Naive B cell (primary cell): ENCODE results near the gene TNNT3. TPM values are rescaled to one million over a fixed set of nuclear protein-coding genes. Genes with fewer than 3 reads are reported as not detected.

Experiments
- ATAC-seq, 2 donors: fragments of 150-1000 bp; cut with Tn5 transposase; 2 replicates each; pipeline ENCODE4 v1.10.0; 2021; ENCODE audit warnings: low read depth in 2 of 2, mild to moderate bottlenecking in 2 of 2, moderate library complexity in 2 of 2
- DNase-seq: peaks from one replicate; pipeline ENCODE4 v3.0.0; 2022
- H3K27ac Mint-ChIP-seq, 6 donors: one replicate each; pipeline ENCODE4 v1.8.0; 2020 to 2022; ENCODE audit warnings: mild to moderate bottlenecking in 6 of 6, mixed read lengths in 6 of 6, moderate library complexity in 5 of 6, inconsistent platforms in 2 of 6
- H3K27me3 Mint-ChIP-seq, 3 donors: one replicate each; pipeline ENCODE4 v1.8.0; 2021 to 2022; ENCODE audit warnings: mixed read lengths in 3 of 3, mild to moderate bottlenecking in 1 of 3
- H3K36me3 Mint-ChIP-seq, 2 donors: one replicate each; pipeline ENCODE4 v1.8.0; 2020 to 2022; ENCODE audit warnings: mixed read lengths in 2 of 2, inconsistent platforms in 1 of 2, mild to moderate bottlenecking in 1 of 2
- H3K4me1 Mint-ChIP-seq, 3 donors: one replicate each; pipeline ENCODE4 v1.8.0; 2020 to 2022; ENCODE audit warnings: mixed read lengths in 3 of 3, inconsistent platforms in 1 of 3, mild to moderate bottlenecking in 1 of 3, moderate library complexity in 1 of 3
- H3K4me3 Mint-ChIP-seq, 8 donors: one replicate each; pipeline ENCODE4 v1.8.0; 2020 to 2022; ENCODE audit warnings: mild to moderate bottlenecking in 8 of 8, mixed read lengths in 8 of 8, moderate library complexity in 8 of 8, inconsistent platforms in 2 of 8
- H3K9me3 Mint-ChIP-seq, 7 donors: one replicate each; pipeline ENCODE4 v1.8.0; 2020 to 2022; ENCODE audit warnings: mixed read lengths in 7 of 7, mild to moderate bottlenecking in 5 of 7, inconsistent platforms in 2 of 7, moderate library complexity in 1 of 7
- polyA plus RNA-seq, 6 donors: library from polyadenylated mRNA; unstranded; fragments of 300-500 nt; fragmentation: Illumina TruSeq; gene quantifications; one replicate each; pipeline ENCODE4 v1.2.3, GENCODE V29; 2021; ENCODE audit warnings: low read depth in 6 of 6

The TNNT3 gene
- polyA plus RNA-seq, 6 donors from 2014 or later, result 0.43 to 0.92 TPM; not detected in 4

DNA sequence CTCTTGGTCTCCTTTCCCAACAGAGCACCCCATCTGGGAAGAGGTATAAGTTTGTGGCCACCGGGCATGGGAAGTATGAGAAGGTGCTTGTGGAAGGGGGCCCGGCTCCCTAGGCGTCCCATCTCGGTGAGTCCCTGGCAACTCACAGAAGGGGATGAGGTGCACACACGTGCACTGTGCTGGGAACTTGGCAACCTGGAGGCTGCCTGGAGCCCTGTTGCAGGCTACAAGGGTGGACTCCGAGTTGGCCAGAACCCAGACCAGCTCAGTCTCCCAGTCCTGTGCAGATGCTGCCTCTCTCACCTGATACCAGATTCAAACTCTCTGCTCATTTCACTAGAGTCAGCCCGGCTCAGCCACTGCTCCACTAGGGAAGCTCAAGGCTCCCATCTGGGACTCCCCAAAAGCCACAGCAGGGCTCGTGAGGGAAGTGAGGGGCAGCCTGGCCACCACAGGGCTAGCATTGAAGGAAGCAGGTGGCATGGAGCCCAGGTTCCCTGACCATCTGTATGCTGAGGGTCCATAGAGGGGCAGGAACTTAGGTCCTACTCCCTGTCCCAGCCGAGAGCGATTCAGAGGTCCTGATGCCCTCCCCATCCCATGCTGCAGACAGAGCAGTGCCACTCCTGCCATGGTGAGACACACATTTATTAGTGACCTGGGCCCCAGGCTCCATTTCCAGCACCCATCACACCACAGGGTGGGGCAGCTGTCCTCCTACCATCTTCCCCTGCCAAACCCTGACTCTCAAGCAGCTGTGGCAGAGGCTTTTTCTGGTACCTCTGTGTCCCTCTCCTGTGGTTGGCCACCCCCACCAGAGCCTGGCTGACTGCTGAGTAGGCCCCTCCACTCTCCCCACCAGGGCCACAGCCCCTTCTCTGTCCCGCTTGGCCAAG, 31.8 kb upstream of the TNNT3 start:
- Mint-ChIP-seq H3K4me3 (peak overlapping the region in 2 of 8 donors; percentile 41 to 42), H3K27me3 (no peaks in the 10 kb centered on the region), H3K36me3 (peaks cover 0 to 4% of the 10 kb centered on the region in 2 donors), H3K4me1 (peaks cover 17 to 37% (median 35%) of the 10 kb centered on the region in 3 donors), H3K27ac (peak overlapping the region in 3 of 6 donors; percentile 73 to 78 (median 76)), H3K9me3 (peaks cover 0 to under 1% (median 0%) of the 10 kb centered on the region in 7 donors)
- ATAC-seq (no peak), DNase-seq (no peak)

GRCh38 chr11:1888347-1888753, 31.2 kb upstream of the TNNT3 start:
- DNase-seq (no peak), ATAC-seq (no peak)
- Mint-ChIP-seq H3K27ac (peak overlapping the region in 4 of 6 donors; percentile 39 to 78 (median 59)), H3K4me3 (peak overlapping the region in 3 of 8 donors; percentile 3 to 66 (median 64)), H3K9me3 (peaks cover 0 to 4% (median 0%) of the 10 kb centered on the region in 7 donors), H3K36me3 (peaks cover 0 to 6% of the 10 kb centered on the region in 2 donors), H3K4me1 (peaks cover 22 to 42% (median 36%) of the 10 kb centered on the region in 3 donors), H3K27me3 (no peaks in the 10 kb centered on the region)

DNA sequence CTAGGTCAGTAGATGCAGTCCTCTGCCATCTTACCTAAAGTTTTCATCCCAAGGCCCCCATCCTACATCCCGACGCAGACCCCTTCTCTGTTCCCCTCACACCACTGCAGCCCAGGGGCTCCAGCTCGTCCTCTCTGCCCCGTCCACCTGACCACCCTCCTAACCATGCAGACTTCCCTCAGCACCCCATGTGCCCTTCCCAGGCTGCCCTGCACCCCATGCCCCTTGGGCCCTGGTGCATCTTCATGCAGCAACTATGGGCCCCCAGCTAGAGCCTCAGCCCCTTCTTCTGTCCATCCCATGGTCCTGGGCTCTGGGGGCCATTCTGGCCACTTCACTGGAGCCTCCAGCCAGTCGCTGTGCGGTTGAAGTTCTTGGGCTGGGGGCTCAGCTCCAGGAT, 30.7 kb upstream of the TNNT3 start:
- no peaks in the 10 kb centered on the region for H3K27me3 Mint-ChIP-seq
- H3K9me3 Mint-ChIP-seq, result peaks cover 0 to 8% (median 0%) of the 10 kb centered on the region in 7 donors
- no peak for ATAC-seq
- peak overlapping the region in 3 of 6 donors; percentile 39 to 73 (median 45) for H3K27ac Mint-ChIP-seq
- H3K4me1 Mint-ChIP-seq, result peaks cover 26 to 47% (median 39%) of the 10 kb centered on the region in 3 donors
- peak overlapping the region in 5 of 8 donors; percentile 3 to 67 (median 64) for H3K4me3 Mint-ChIP-seq
- peaks cover 0 to 6% of the 10 kb centered on the region in 2 donors for H3K36me3 Mint-ChIP-seq
- no peak for DNase-seq

- peaks cover 0 to 8% (median 0%) of the 10 kb centered on the region in 7 donors for H3K9me3 Mint-ChIP-seq
- no peaks in the 10 kb centered on the region for H3K27me3 Mint-ChIP-seq
- peak overlapping the region in 3 of 8 donors; percentile 26 to 67 (median 37) for H3K4me3 Mint-ChIP-seq
- H3K4me1 Mint-ChIP-seq, result peaks cover 27 to 48% (median 37%) of the 10 kb centered on the region in 3 donors
- DNase-seq (peak; percentile 28), ATAC-seq (peak; percentile 49 to 52)
- peaks cover 0 to 6% of the 10 kb centered on the region in 2 donors for H3K36me3 Mint-ChIP-seq
- peak overlapping the region in 1 of 6 donors; percentile 73 for H3K27ac Mint-ChIP-seq
These were observed 30.1 kb upstream of the TNNT3 start for GRCh38 chr11:1889224-1889930.

- H3K4me3 Mint-ChIP-seq, result peak overlapping the region in 7 of 8 donors; percentile 24 to 77 (median 51)
- peaks cover 0 to 8% (median 0%) of the 10 kb centered on the region in 7 donors for H3K9me3 Mint-ChIP-seq
- peaks cover 27 to 48% (median 37%) of the 10 kb centered on the region in 3 donors for H3K4me1 Mint-ChIP-seq
- ATAC-seq (peak; percentile 37 to 39), DNase-seq (peak; percentile 23)
- no peaks in the 10 kb centered on the region for H3K27me3 Mint-ChIP-seq
- peaks cover 0 to 6% of the 10 kb centered on the region in 2 donors for H3K36me3 Mint-ChIP-seq
- peak overlapping the region in 1 of 6 donors; percentile 74 for H3K27ac Mint-ChIP-seq
These were observed 29.3 kb upstream of the TNNT3 start for GRCh38 chr11:1889941-1890855.

DNA sequence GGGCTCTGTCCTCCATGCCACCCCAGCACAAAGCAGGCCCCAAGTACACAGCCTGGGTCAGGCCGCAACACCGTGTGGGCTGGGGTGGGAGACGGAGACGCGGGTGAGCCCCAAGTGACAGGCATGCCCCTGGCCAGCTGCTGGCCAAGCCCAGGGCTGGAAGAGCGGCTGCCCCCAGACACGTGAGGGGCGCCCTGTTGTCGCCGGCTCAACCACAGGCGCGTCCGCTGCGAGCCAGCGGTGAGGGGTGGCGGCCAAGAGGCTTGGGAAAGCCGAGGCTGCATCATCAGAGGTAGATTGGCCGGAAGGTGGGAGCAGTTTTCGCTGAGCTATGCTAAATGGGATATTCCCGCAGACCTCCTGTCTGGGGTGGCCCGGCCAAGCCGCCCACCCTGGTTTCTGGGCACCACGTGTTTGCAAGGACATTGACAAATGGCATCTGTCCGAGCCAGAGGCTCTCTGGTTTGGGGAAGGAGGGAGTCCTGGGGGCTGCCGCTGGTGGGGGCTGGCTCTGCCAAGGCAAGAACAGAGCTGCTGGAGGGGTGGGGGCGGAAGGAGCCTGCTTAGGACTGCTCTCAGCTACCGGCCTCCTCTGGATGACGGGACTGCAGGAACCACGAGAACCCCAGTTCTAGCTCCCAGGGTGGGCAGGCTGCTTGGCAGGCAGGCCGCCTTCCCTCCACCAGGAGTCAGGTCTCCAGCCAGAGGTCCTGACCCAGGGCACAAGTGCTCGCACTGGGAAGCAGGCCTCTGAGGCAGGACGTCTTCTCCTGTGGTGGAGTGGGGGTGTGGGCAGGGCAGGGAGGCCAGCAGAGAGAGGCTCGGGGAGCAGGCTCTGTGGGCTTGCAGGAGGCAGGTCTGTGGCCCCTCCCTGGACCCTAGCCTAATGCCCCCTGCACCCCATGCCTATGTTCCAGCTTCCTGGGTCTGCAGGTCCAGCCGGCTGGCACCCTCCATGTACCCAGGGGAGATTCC, 28.4 kb upstream of the TNNT3 start:
- ATAC-seq (peak; percentile 7 to 17), DNase-seq (no peak)
- Mint-ChIP-seq H3K4me3 (peak overlapping the region in 5 of 8 donors; percentile 15 to 58 (median 26)), H3K36me3 (peaks cover 0 to 6% of the 10 kb centered on the region in 2 donors), H3K27ac (peak overlapping the region in 2 of 6 donors; percentile 32 to 60), H3K4me1 (peaks cover 27 to 50% (median 37%) of the 10 kb centered on the region in 3 donors), H3K27me3 (no peaks in the 10 kb centered on the region), H3K9me3 (peaks cover 0 to 8% (median 0%) of the 10 kb centered on the region in 7 donors)

DNA sequence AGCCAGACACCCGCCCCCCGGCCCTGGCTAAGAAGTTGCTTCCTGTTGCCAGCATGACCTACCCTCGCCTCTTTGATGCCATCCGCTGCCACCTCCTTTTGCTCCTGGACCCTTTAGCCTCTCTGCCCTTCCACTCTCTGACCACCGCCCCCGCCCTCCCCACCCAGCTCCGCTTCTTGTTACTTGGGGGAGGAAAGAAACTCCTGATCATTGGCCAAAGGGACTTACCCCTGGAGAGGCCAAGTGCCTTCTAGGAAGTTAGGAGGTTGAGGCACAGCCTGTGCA, 27.7 kb upstream of the TNNT3 start, which contains the start of gene PRR33:
Gene PRR33, minus strand, starts transcription at position 65 of the 285 bp plus-strand sequence. CDS start 1,311 bp downstream, outside the sequence.
- Mint-ChIP-seq H3K9me3 (peaks cover 0 to 8% (median 0%) of the 10 kb centered on the region in 7 donors), H3K4me1 (peaks cover 29 to 56% (median 42%) of the 10 kb centered on the region in 3 donors), H3K4me3 (peak within 1 kb of the TSS in 5 of 8 donors; percentile 15 to 58 (median 26)), H3K27me3 (no peaks in the 10 kb centered on the region), H3K27ac (peak within 1 kb of the TSS in 3 of 6 donors; percentile 29 to 60 (median 32)), H3K36me3 (peaks cover 0 to 6% of the 10 kb centered on the region in 2 donors)
- ATAC-seq (peak in 1 of 2 donors; percentile 14), DNase-seq (no peak)

GRCh38 chr11:1892116-1892515, 27.4 kb upstream of the TNNT3 start:
- DNase-seq (no peak), ATAC-seq (no peak)
- Mint-ChIP-seq H3K27me3 (no peaks in the 10 kb centered on the region), H3K27ac (no peak overlapping the region), H3K4me1 (peaks cover 32 to 59% (median 46%) of the 10 kb centered on the region in 3 donors), H3K9me3 (peaks cover 0 to 8% (median 0%) of the 10 kb centered on the region in 7 donors), H3K36me3 (peaks cover 0 to 6% of the 10 kb centered on the region in 2 donors), H3K4me3 (peak overlapping the region in 1 of 8 donors; percentile 25)

DNA sequence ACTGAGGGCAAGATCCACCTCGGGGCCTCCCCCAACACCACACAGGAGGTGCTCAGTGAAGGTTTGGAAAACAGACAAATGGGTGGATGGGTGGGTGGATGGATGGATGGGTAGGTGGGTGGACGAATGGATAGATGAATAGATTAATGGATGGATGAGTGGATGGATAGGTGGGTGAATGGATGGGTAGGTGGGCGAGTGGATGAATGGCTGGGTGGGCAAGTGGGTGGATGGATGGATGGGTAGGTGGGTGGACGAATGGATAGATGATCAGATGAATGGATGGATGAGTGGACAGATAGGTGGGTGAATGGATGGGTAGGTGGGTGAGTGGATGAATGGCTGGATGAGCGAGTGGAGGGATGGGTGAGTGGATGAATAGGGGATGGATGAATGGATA, 26.9 kb upstream of the TNNT3 start:
- H3K27ac Mint-ChIP-seq, result peak overlapping the region in 1 of 6 donors; percentile 29
- peak overlapping the region in 1 of 8 donors; percentile 6 for H3K4me3 Mint-ChIP-seq
- ATAC-seq, result no peak
- no peak for DNase-seq
- H3K4me1 Mint-ChIP-seq, result peaks cover 34 to 64% (median 50%) of the 10 kb centered on the region in 3 donors
- peaks cover 0 to 2% (median 0%) of the 10 kb centered on the region in 3 donors for H3K27me3 Mint-ChIP-seq
- H3K9me3 Mint-ChIP-seq, result peaks cover 0 to 8% (median 0%) of the 10 kb centered on the region in 7 donors
- H3K36me3 Mint-ChIP-seq, result peaks cover 0 to 6% of the 10 kb centered on the region in 2 donors

DNA sequence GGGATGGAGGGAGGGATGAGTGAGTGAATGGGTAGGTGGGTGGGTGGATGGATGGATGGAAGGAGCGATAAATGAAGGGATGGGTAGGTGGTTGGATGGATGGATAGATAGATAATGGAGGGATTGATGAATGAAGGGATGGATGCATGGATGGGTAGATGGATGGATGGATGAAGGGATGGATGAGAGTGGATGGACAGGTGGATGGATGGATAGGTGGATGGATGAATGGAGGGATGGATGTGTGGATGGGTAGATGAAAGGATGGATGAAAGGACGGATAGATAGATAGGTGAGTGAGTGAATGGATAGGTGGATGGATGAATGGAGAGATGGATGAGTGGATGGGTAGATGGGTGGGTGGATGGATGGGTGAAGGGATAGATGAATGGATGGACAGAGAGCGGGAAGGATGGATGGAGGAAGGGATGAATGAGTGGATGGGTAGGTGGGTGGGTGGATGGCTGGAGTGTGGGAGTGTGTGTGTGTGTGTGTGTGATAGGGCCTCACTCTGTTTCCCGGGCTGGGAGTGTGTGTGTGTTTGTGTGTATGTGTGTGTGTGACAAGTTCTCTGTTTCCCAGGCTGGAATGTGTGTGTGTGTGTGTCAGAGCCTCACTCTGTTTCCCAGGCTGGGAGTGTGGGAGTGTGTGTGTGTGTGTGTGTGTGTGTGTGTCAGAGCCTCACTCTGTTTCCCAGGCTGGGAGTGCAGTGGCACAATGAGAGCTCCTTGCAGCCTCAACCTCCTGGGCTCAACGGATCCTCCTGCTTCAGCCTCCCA, 25.7 kb upstream of the TNNT3 start:
- H3K27ac Mint-ChIP-seq, result peak overlapping the region in 3 of 6 donors; percentile 3 to 95 (median 80)

GRCh38 chr11:1894759-1895158, 24.7 kb upstream of the TNNT3 start:
- Mint-ChIP-seq H3K36me3 (peaks cover 0 to 6% of the 10 kb centered on the region in 2 donors), H3K27ac (peak overlapping the region in 1 of 6 donors; percentile 70), H3K9me3 (peaks cover 0 to 8% (median 0%) of the 10 kb centered on the region in 7 donors), H3K27me3 (peaks cover 0 to 6% (median 0%) of the 10 kb centered on the region in 3 donors), H3K4me1 (peaks cover 31 to 52% (median 36%) of the 10 kb centered on the region in 3 donors), H3K4me3 (no peak overlapping the region)
- no peak for ATAC-seq
- DNase-seq, result no peak

More for the DNA sequence above, 25.7 kb upstream of the TNNT3 start:
- H3K9me3 Mint-ChIP-seq, result peaks cover 0 to 8% (median 0%) of the 10 kb centered on the region in 7 donors
- DNase-seq, result no peak
- H3K4me1 Mint-ChIP-seq, result peaks cover 37 to 60% (median 41%) of the 10 kb centered on the region in 3 donors
- peaks cover 0 to 6% (median 0%) of the 10 kb centered on the region in 3 donors for H3K27me3 Mint-ChIP-seq
- peak overlapping the region in 1 of 8 donors; percentile 21 for H3K4me3 Mint-ChIP-seq
- ATAC-seq, result no peak
- H3K36me3 Mint-ChIP-seq, result peaks cover 0 to 6% of the 10 kb centered on the region in 2 donors
